HG03064 (cell line): ENCODE results near the gene HRH1.
"Not testable (repeated sequence)": the region's sequence is repeated elsewhere in the genome, so short reads cannot be mapped to it uniquely, and the experiment has no call there.

Experiments
- ATAC-seq: cut with Tn5 transposase; IDR thresholded peaks from one replicate; pipeline ENCODE4 v1.9.1; 2021; ENCODE audit warnings: low read depth; ENCODE audit not compliant: unreplicated experiment

HRH1 gene

GRCh38 chr3:11236588-11237461 lies 82.5 kb downstream of the HRH1 start:
- ATAC-seq, result no peak

DNA sequence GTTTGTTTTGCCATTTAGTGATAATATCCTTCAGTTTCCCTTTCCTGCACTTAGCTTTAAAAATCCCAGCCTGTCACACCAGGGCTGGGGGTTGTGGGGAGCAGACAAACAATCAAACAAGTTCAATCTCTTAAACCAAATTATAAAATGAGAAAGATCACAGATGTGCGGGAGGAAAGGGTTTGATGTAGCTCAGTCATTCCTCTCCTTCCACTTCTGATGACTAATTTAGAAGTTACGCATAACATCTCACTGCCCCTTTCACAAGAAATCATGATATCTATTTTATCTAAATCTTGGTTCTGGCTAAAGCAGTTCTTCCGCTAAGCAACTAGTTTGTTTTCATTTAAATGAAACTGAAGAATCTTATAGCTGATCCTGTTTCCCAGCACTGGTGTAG lies 83.8 kb downstream of the HRH1 start:
- ATAC-seq, result no peak

GRCh38 chr3:11238880-11239279 lies 84.6 kb downstream of the HRH1 start:
- no peak for ATAC-seq

GRCh38 chr3:11239796-11240195 lies 85.5 kb downstream of the HRH1 start:
- ATAC-seq, result no peak

DNA sequence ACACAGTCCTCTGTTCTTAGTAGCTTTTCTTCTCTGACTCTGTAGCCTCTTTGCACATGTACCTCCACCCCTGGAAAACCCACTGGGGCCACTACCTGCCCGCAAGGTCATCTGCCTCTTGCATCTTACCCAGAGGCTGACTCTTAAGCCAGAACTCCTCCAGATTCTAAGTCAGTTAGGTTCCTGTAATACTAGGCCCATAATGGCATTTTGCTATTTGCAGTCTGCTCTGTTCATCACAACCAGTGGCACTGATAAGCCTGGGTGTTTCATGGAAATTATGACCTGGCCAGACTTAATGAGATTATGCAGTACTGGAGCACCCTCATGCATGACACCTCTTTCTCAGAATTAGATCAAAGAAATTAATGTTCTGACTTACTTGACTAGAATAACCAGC lies 86.2 kb downstream of the HRH1 start:
- no peak for ATAC-seq

GRCh38 chr3:11244121-11244677 lies 89.9 kb downstream of the HRH1 start:
- no peak for ATAC-seq

GRCh38 chr3:11245276-11245675 lies 91.0 kb downstream of the HRH1 start:
- no peak for ATAC-seq

DNA sequence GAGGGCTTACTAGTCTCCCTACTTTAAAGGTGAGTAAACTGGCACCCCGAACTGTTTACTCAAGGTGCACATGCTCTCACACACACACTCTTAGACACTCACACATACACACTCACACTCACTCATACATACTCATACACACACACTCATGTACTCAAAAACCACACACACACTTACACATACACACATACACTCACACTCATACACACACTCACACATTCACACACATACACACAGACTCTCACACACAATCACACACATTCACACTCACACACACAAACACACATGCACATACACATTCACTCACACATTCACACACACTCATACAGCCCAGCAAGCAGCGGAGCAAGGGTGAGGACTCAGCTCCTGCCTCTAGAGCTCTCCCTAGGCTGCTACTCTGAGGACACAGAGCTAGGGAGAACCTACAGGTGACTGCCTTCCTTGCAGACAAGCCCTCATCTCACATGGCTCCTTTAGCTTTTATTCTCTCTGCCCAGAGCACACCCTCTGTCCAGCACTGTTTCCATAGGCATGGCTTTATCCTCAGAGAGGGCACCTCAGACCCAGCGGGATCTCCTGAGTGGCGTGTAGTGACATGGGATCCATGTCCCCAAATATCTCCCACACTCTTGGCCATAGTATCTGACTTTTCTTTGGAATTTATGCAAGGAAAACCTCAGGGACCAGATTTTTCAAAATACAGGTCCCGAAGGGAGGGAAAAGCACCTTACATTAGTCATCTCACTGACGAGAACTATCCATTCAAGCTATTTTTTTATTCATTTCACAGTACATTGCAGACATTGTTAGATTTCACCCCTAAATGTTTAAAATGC lies 91.8 kb downstream of the HRH1 start:
- no peak for ATAC-seq

- no peak for ATAC-seq
These were observed 92.3 kb downstream of the HRH1 start for GRCh38 chr3:11246663-11246970.

GRCh38 chr3:11247362-11247761 lies 93.1 kb downstream of the HRH1 start:
- no peak for ATAC-seq

DNA sequence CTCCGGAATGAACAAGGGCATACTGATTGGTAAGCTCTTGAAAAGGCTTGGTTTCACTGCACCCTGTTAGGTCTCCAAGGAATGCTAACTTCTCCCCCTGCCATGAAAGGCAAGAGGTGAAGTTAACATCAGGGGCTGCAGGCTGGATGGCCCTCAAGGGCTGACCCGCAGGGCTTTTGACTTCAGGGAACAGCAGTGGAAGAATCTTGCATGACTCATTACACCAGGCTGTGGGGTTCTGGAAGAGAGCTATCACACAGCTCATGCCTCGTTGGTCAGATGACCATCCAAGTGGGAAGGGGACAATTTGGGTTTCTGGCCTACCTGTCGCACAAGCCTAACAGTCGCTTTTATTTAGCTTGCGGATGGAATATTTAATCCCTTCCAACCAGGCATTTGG lies 94.3 kb downstream of the HRH1 start:
- ATAC-seq, result no peak

GRCh38 chr3:11250902-11251806 lies 96.9 kb downstream of the HRH1 start:
- no peak for ATAC-seq

DNA sequence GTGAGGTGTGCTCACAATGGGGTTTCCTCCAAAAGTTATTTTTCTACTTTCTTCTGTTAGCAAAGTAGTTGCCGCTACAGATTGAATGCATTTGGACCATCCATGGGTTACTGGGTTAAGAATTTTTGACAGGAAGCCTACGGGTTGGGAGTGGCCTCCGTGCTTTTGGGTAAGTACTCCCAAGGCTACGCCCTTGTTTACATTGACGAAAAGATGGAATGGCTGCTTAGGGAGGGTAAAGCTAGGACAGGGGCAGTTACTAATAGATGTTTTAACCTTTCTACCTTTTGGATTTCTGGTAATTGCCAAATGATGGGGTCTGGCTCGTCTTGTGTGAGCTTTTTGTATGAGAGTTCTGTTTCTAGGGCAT lies 97.5 kb downstream of the HRH1 start:
- no peak for ATAC-seq

DNA sequence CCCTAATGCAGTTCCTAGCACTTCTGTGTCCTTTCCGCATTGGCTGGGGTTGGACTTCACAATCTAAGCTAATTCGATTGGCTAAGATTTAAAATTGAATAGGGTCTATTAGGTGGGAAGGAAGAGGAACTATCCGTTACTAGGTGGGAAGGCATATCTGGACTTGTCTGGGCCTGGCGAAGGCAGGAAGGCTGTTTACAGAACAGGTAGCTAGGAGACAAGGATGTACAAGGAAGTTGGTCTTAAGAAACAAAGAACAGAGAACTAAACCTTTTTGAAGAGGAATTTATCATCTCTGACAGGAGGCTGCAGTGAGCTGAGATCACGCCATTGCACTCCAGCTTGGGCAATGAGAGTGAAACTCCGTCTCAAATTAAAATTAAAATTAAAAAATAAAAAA lies 100.6 kb downstream of the HRH1 start:
- no peak for ATAC-seq

DNA sequence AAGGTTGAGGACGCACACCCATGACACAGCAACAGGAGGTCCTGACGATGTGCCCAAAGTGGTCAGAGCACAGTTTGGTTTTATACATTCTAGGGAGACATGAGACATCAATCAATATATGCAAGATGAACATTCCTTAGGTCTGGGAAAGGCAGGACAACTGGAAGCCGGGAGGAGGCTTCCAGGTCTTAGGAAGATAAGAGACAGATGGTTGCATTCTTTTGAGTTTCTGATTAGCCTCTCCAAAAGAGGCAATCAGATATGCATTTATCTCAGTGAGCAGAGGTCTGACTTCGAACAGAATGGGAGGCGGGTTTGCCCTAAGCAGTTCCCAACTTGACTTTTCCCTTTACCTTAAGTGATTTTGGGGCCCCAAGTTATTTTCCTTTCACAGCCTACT lies 101.2 kb downstream of the HRH1 start:
- not testable (repeated sequence) for ATAC-seq

- no peak for ATAC-seq
These were observed 104.7 kb downstream of the HRH1 start for GRCh38 chr3:11258958-11259357.

DNA sequence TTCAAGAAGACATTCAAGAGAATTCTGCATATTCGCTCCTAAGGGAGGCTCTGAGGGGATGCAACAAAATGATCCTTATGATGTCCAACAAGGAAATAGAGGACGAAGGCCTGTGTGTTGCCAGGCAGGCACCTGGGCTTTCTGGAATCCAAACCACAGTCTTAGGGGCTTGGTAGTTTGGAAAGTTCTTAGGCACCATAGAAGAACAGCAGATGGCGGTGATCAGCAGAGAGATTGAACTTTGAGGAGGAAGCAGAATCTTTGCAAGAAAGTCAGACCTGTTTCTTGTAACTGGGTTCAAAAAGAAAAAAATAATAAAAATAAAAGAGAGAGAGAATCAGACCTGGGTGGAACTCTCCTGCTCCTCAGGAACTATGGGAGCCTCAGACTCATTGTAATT lies 106.2 kb downstream of the HRH1 start:
- ATAC-seq, result no peak

GRCh38 chr3:11269007-11269406 lies 114.7 kb downstream of the HRH1 start:
- no peak for ATAC-seq

- ATAC-seq, result peak; percentile 92
These were observed 118.0 kb downstream of the HRH1 start, which contains the start of gene ATG7 for GRCh38 chr3:11271986-11272904. Gene ATG7 (plus strand): TSS chr3:11272397. CDS start chr3:11298696, 26,299 bp downstream.
